RPMI7951 (cell line): ENCODE measurements around the gene MRPS2. TPM values are rescaled to one million over a fixed set of nuclear protein-coding genes. Genes with fewer than 3 reads are reported as not detected.
"Not testable (repeated sequence)": the region's sequence is repeated elsewhere in the genome, so short reads cannot be mapped to it uniquely, and the experiment has no call there.

Experiments
- DNase-seq: peaks from one replicate; pipeline ENCODE4 v3.0.0-alpha.2; 2012; ENCODE audit warnings: low read depth
- total RNA-seq: library from RNA; depleted of rRNA; stranded (reverse); fragments of >200 nt; shearing (Covaris generic); gene quantifications from 2 replicates; pipeline ENCODE4 v1.2.3, GENCODE V29; 2014; rRNA removed

MRPS2 gene
- total RNA-seq, result 18.1 and 25.2 TPM in 2 replicates

- peak; percentile 77 for DNase-seq
Observed at GRCh38 chr9:135500525-135501260, at the start of gene MRPS2. Gene MRPS2 (plus strand): TSS chr9:135500682. CDS start chr9:135500711, 29 bp downstream.

DNA sequence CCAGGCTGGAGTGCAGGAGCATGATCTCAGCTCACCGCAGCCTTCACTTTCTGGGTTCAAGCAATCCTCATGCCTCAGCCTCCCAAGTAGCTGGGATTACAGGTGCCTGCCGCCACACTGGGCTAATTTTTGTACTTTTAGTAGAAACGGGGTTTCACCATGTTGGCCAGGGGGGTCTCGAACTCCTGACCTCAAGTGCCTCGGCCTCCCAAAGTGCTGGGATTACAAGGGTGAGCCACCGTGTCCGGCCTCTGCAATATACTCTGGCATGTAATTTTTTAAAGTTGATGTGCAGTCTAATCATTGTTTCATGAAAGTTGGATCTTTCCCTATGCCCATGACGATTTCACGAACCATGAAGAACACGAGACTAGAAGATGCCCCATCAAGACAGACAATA is 49.5 kb upstream of the MRPS2 start:
- DNase-seq, result no peak

DNA sequence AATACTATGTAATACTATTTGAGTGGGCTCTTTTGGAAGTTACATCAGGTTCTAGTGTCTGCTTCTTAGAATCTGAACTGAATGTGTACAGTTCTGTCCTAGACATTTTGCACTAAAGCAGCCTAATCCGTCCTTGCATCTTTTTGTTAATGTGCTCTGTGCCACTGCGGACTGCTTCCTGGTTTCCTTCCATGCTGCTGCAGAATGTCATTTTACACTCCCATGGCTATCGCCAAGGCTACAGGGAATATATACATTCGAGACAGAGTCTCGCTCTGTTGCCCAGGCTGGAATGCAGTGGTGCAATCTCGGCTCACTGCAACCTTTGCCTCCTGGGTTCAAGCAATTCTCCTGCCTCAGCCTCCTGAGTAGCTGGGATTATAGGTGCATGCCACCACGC is 48.6 kb upstream of the MRPS2 start:
- not testable (repeated sequence) for DNase-seq

DNA sequence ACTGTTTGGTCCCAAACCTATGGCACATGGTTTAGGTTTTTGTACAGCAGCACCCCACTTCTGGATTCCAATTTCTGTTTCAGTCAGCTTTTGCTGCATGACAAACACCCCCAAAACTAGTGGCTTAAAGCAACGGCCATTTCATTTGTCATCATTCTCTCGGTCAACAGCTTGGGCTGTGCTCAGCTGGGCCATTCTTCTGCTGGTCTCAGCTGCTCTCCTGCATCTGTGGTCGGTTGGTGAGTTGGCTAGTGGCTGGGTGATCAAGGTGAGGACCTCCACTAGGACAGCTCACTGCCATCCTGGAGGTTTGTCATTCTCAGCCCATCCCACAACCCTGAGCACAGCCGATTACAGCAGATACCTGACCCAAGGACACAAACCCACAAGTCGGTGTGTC is 45.7 kb upstream of the MRPS2 start:
- DNase-seq, result no peak

- DNase-seq, result no peak
Observed at GRCh38 chr9:135455401-135456030, 45.0 kb upstream of the MRPS2 start.

DNA sequence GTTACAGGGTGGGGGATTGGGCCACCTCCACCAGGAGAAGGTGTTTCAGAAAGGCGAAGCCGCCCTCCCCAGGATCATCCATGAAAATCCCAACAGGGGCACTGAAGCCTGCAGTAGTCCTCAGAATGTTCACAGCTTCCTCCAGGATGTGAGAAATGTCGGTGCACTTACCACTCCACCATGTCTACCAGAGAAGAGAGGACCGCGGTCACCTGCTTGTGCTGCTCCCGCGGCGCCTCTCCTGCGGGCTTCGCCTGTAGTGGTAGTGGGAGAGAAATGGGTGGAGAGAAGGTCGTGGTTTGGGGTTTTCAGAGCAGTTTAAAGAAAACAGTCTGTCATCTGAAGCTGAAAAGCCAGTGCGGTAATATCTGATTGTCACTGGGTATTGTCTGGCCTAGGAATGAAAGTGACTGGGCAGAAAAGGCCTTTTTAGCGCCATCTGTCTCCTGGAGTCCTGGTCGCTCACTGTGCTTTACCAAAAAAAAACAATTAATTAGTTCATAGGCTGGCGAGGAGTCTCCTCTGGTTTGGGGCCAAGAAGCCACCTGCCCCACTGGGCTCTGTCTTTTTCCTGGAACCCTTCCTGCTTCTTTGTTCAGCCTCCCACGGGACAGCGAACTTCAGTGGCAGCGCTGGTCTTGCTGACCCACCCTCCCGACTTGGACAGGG is 43.9 kb upstream of the MRPS2 start:
- DNase-seq, result no peak

GRCh38 chr9:135458478-135458877 is 42.0 kb upstream of the MRPS2 start:
- not testable (repeated sequence) for DNase-seq

- no peak for DNase-seq
Observed at GRCh38 chr9:135461936-135462335, 38.5 kb upstream of the MRPS2 start.

GRCh38 chr9:135463140-135463539 is 37.3 kb upstream of the MRPS2 start:
- DNase-seq, result peak; percentile 64

GRCh38 chr9:135464181-135464580 is 36.3 kb upstream of the MRPS2 start:
- no peak for DNase-seq

DNA sequence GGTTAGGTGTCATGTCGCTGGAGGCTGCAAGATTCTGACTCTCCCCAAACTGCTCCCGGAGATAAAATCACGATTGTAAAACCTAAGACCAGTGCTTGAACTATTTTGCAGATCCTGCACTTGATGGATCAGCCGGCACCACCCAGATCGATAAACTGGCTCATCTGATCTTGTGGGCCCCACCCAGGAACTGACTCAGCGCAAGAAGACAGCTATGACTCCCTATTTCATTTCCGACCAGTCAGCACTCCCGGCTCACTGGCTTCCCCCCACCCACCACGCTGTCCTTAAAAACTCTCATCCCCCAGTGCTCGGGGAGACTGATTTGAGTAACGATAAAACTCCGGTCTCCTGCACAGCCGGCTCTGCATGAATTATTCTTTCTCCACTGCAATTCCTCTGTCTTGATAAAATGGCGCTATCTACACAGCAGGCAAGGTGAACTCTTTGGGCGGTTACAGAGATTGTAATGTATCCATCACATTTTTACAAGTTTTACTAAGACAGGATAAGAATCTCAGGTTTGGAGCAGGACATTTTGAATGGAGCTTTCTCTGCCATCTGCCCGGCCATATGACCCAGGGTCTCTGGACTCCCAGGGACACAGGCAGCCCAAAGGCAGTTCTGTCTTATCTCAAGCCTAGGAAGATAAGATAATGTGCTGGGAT is 31.5 kb upstream of the MRPS2 start:
- DNase-seq, result no peak

GRCh38 chr9:135471791-135472640 is 28.5 kb upstream of the MRPS2 start:
- DNase-seq, result no peak

DNA sequence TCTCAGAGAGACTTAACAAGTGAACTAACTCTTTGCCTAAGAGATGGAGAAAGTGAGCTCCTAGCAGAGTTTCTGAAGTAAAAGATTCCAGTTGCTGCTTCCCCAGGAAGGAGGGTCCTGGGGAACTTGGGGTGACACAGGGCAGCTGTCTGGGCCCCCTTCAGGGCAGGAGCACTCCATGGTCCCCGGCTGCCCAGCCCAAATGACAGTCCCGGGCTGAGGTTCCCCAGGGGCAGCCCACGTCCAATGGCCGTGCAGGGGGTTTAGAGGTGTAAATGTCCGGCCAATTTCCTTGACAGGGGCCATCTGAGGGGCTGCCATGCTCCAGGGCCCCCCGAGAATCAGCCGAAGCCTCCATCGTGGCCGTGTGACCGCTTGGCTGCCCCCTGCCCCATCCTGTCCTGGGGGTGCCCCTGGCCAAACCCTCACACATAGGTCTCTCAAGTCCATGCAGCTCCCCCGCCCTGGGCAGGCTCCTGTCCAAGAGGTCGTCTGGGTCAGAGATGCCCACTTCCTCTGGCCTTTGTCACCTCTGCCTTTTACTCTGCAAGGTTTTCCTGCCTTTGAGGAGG is 26.4 kb upstream of the MRPS2 start:
- no peak for DNase-seq

GRCh38 chr9:135474915-135475314 is 25.6 kb upstream of the MRPS2 start:
- no peak for DNase-seq

DNA sequence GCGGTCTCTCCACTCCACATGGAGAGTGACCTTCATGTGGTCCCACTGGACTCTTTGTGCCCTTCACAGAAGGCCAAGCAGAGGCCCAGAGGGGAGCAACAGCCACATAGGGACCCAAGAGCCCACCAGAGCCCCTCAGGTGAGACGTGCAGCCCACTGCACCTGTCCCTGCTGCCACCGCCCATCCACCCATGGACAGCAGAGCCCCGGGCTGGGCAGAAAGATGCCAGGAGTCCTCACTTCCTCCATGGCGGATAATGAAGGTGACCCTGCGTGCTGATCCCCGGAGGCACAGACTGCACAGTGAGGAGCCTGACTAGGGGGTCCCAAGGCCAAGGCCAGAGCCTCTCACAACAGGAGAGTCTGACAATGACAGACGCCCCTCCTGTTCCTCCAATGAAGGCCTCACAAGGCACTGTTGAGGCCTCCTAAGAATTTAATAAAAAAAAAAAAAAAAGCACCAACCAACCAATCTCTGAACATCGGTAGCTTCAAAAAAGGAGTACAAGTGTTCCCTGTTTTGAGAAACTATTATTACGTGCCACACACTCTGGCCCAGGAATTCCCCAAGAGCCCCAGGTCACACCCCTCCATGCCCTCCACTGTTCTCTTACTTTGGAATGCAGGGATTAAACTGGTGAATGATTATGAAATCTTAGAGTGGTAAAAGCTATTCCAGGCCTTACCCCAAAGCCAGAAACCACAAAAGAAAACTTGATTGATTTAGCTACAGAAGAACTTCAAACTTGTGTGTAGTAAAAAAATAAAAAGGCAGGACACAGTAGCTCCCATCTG is 23.7 kb upstream of the MRPS2 start:
- DNase-seq, result no peak

GRCh38 chr9:135478191-135478590 is 22.3 kb upstream of the MRPS2 start:
- no peak for DNase-seq

GRCh38 chr9:135478829-135479468 is 21.5 kb upstream of the MRPS2 start:
- no peak for DNase-seq

GRCh38 chr9:135479469-135480052 is 20.9 kb upstream of the MRPS2 start, which contains the start of gene PPP1R26:
Gene PPP1R26 (plus strand): TSS chr9:135479782. CDS start chr9:135484511, 4,729 bp downstream.
- DNase-seq, result no peak
